Upper lobe of left lung (tissue), 6 donors: ENCODE measurements around the gene PPARD. TPM values are rescaled to one million over a fixed set of nuclear protein-coding genes. Genes with fewer than 3 reads are reported as not detected.
"Not testable (repeated sequence)": the region's sequence is repeated elsewhere in the genome, so short reads cannot be mapped to it uniquely, and the experiment has no call there.

Experiments
- ATAC-seq, 2 donors: fragments of 200-7000 bp; cut with Tn5 transposase; one replicate each; pipeline ENCODE4 v1.9.1; 2022; ENCODE audit warnings: mild to moderate bottlenecking in 2 of 2, moderate library complexity in 2 of 2; ENCODE audit not compliant: low FRiP score in 2 of 2
- DNase-seq, 2 donors: peaks; one replicate each; pipeline ENCODE4 v3.0.0-alpha.2; 2019 to 2020
- H3K27ac ChIP-seq, 4 donors: fragments of 200-600 bp; sonication (generic); one replicate each; pipeline ENCODE4 v1.5.1; 2016 to 2019
- H3K27me3 ChIP-seq, 4 donors: fragments of 200-600 bp; sonication (generic); one replicate each; pipeline ENCODE4 v1.5.1; 2017 to 2019
- H3K36me3 ChIP-seq, 4 donors: fragments of 200-600 bp; sonication (generic); one replicate each; pipeline ENCODE4 v1.5.1; 2016 to 2019
- H3K4me1 ChIP-seq, 4 donors: fragments of 200-600 bp; sonication (generic); one replicate each; pipeline ENCODE4 v1.5.1; 2018 to 2019
- H3K4me3 ChIP-seq, 4 donors: fragments of 200-600 bp; sonication (generic); one replicate each; pipeline ENCODE4 v1.5.1; 2017 to 2019; ENCODE audit warnings: mild to moderate bottlenecking in 2 of 4, moderate library complexity in 1 of 4
- H3K9me3 ChIP-seq, 4 donors: fragments of 200-600 bp; sonication (generic); one replicate each; pipeline ENCODE4 v1.5.1; 2018 to 2019
- EP300 ChIP-seq, 4 donors: sonication (generic); formaldehyde crosslinking; IDR thresholded peaks; one replicate each; pipeline ENCODE4 v1.5.1; 2017; ENCODE audit warnings: antibody characterized with exemption in 4 of 4, control low read depth in 2 of 4
- POLR2A ChIP-seq, 4 donors: fragments of 450-650 bp; IDR thresholded peaks; one replicate each; pipeline ENCODE4 v1.5.1; 2016 to 2017; ENCODE audit warnings: antibody characterized with exemption in 4 of 4, mild to moderate bottlenecking in 2 of 4
- POLR2AphosphoS5 ChIP-seq, 2 donors: sonication (generic); formaldehyde crosslinking; IDR thresholded peaks; one replicate each; pipeline ENCODE4 v1.5.1; 2017; ENCODE audit warnings: antibody characterized with exemption in 2 of 2
- WGBS, 2 donors: methylation state at CpG; one replicate each; pipeline ENCODE4 v1.1.5; 2017 to 2018; 5-methylcytosine and 5-hydroxymethylcytosine counted together
- total RNA-seq, 6 donors: library from RNA; depleted of rRNA in 4 of 6; stranded (reverse); fragments of >200 nt in 4 of 6; gene quantifications; one replicate each; pipeline versions ENCODE4 v1.1.0 to v1.2.1, GENCODE V29; 2016 to 2021
- TF ChIP-seq, protein P1 (sequence below), 6 experiments: fragments of 450-650 bp in 4 of 6; fragments of 200-600 bp in 2 of 6; sonication (generic) in 2 of 6; IDR thresholded peaks; one replicate each; pipeline ENCODE4 v1.5.1; 2016 to 2019; ENCODE audit warnings: antibody characterized with exemption in 6 of 6
- donor health status: DM: no; HTN: no; CAD: no; lungs with moderate emphysema.
- donor health status: DM: no; HTN: yes; CAD: no; lungs with severe emphysema.

The PPARD gene
- total RNA-seq, 6 donors from 2014 or later, result 14.8 to 48.2 (median 31.5) TPM

DNA sequence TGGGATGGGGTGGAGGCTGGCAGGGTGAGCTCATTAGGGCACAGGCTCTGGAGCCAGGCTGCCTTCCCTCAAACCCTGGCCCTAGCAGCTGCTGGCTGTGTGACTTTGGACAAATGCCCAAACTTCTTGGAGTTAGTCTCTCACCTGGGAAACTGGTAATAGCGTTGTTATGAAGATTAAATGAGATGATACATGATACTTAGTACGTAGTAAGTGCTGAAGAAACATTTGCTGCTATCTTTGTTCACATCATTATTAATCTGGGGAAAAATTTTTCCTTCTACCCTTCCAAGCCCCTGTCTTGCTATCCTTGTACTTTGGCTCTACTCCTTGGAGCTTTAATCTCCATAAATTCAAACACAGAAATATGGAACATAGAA, 22.3 kb upstream of the PPARD start:
- no peak overlapping the region for H3K4me3 ChIP-seq
- peaks cover 6 to 18% (median 14%) of the 10 kb centered on the region in 4 donors for H3K4me1 ChIP-seq
- DNase-seq (no peak), ATAC-seq (no peak)
- no peaks in the 10 kb centered on the region for H3K27me3 ChIP-seq
- 97 to 98% methylated on average over 2 of the region's 2 CpGs for WGBS, 2 donors
- TF ChIP-seq POLR2A (IDR thresholded peaks at IDR 0.05), result no peak
- peaks cover 0 to 18% (median 10%) of the 10 kb centered on the region in 4 donors for H3K36me3 ChIP-seq
- no peaks in the 10 kb centered on the region for H3K9me3 ChIP-seq
- H3K27ac ChIP-seq, result no peak overlapping the region

DNA sequence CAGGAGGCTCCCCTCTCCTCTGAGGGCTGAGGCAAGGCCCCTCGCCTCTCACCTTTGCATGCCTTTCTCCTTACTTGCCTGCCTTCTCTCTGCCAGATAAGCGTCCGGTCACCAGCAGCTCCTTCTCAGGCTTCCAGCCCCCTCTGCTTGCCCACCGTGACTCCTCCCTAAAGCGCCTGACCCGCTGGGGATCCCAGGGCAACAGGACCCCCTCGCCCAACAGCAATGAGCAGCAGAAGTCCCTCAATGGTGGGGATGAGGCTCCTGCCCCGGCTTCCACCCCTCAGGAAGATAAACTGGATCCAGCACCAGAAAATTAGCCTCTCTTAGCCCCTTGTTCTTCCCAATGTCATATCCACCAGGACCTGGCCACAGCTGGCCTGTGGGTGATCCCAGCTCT, 21.3 kb upstream of the PPARD start:
- Histone ChIP-seq H3K27me3 (no peaks in the 10 kb centered on the region), H3K4me3 (no peak overlapping the region), H3K9me3 (no peaks in the 10 kb centered on the region), H3K36me3 (peaks cover 0 to 18% (median 10%) of the 10 kb centered on the region in 4 donors), H3K4me1 (peaks cover 6 to 18% (median 14%) of the 10 kb centered on the region in 4 donors), H3K27ac (no peak overlapping the region)
- no peak for DNase-seq
- TF ChIP-seq, protein P1, sequence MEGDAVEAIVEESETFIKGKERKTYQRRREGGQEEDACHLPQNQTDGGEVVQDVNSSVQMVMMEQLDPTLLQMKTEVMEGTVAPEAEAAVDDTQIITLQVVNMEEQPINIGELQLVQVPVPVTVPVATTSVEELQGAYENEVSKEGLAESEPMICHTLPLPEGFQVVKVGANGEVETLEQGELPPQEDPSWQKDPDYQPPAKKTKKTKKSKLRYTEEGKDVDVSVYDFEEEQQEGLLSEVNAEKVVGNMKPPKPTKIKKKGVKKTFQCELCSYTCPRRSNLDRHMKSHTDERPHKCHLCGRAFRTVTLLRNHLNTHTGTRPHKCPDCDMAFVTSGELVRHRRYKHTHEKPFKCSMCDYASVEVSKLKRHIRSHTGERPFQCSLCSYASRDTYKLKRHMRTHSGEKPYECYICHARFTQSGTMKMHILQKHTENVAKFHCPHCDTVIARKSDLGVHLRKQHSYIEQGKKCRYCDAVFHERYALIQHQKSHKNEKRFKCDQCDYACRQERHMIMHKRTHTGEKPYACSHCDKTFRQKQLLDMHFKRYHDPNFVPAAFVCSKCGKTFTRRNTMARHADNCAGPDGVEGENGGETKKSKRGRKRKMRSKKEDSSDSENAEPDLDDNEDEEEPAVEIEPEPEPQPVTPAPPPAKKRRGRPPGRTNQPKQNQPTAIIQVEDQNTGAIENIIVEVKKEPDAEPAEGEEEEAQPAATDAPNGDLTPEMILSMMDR (IDR thresholded peaks at IDR 0.05), result no peak
- TF ChIP-seq POLR2A (IDR thresholded peaks at IDR 0.05) (no peak), EP300 (IDR thresholded peaks at IDR 0.05) (no peak), POLR2AphosphoS5 (IDR thresholded peaks at IDR 0.05) (no peak)
- WGBS, 2 donors, result 92 to 93% methylated on average over 7 to 8 of the region's 8 CpGs
- ATAC-seq, result no peak

DNA sequence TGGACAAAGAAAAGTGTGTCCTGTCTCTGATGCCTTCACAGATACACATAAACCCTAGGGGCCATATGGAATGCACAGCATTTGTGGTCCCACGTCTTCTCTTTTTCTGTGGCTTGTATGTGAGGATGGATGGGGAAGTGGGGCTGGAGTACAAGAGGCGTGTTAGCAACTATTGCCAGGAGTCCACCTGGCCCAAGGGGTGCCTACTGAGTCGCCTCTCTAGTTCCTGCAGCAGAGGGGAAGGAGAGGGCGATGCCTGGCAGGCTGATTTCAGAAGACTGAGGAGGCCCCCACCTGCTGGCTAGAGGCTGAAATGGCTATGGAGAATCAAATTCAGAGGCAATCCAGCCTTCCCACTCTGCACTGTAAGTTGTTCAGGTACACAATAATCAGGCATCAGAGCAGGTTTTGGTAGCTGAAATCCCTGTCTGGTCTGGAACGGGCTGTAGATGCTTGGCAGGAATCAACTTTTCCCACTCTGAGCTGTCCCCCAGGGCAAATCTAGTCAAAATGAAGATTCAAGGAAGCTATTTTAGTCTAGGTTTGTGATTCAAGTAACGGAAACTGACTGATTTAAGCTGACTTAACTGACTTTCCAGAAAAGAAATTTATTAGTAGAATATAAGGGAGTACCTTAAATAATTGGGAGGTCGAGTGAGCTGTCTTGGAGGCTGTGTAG, 14.9 kb upstream of the PPARD start:
- ATAC-seq (peak; percentile 49 to 80), DNase-seq (peak in 1 of 2 donors; percentile 65)
- Histone ChIP-seq H3K9me3 (no peaks in the 10 kb centered on the region), H3K27me3 (no peaks in the 10 kb centered on the region), H3K4me1 (no peaks in the 10 kb centered on the region), H3K27ac (peak overlapping the region in 1 of 4 donors; percentile 7), H3K4me3 (no peak overlapping the region), H3K36me3 (no peaks in the 10 kb centered on the region)
- no peak for TF ChIP-seq POLR2AphosphoS5 (IDR thresholded peaks at IDR 0.05)
- TF ChIP-seq, protein P1 (IDR thresholded peaks at IDR 0.05), result peak; percentile 39 to 68 (median 58)
- WGBS, 2 donors, result 44 to 57% methylated on average over 6 to 7 of the region's 7 CpGs

DNA sequence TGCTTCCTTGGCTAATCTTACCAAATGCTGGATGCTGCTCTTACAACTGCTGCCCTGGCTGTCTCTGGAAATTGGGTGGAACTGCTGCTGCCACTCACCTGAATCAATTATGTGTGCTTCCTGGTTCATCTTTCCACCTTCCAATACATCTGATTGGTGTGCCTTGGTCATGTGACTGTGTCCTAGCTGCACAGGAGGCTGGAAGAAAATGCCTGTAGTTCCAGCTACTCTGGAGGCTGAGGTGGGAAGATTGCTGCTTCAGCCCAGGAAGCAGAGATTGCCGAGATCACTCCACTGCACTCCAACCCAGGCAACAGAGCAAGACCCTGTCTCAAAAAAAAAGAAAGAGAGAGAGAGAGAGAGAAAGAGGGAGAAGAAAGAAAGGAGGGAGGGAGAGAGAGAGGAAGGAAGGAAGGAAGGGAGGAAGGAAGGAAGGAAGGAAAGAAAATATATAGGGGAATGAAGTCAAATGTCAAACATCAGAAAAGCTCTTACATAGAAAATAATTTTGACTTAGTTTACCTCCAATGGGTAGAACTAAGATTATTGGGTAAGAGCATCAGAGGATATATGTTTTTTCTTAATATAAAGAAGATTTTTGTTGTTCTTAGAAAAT, 14.1 kb upstream of the PPARD start:
- ATAC-seq, result no peak
- no peak for DNase-seq
- Histone ChIP-seq H3K27ac (no peak overlapping the region), H3K36me3 (no peaks in the 10 kb centered on the region), H3K4me1 (no peaks in the 10 kb centered on the region), H3K4me3 (no peak overlapping the region), H3K9me3 (no peaks in the 10 kb centered on the region), H3K27me3 (no peaks in the 10 kb centered on the region)
- WGBS, 2 donors, result 97 to 100% methylated on average over 1 of the region's 1 CpG
- TF ChIP-seq, protein P1 (IDR thresholded peaks at IDR 0.05), result no peak

DNA sequence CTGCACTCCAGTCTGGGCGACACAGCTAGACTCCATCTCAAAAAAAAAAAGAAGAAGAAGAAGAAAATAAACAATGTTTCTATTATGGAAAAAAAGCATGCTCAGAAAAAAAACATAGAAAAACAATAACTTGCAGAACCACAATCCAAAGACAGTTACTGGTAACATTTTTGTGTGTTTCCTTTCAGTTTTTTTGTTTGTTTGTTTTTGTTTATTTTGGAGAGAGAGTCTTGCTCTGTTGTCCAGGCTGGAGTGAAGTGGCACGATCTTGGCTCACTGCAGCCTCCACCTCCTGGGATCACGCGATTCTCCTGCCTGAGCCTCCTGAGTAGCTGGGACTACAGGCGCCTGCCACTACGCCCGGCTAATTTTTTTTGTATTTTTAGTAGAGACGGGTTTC, 13.4 kb upstream of the PPARD start:
- H3K4me1 ChIP-seq, H3K9me3 ChIP-seq, ATAC-seq, H3K27me3 ChIP-seq, DNase-seq, H3K4me3 ChIP-seq, H3K36me3 ChIP-seq, H3K27ac ChIP-seq: not testable (repeated sequence)
- 92 to 93% methylated on average over 8 of the region's 8 CpGs for WGBS, 2 donors

DNA sequence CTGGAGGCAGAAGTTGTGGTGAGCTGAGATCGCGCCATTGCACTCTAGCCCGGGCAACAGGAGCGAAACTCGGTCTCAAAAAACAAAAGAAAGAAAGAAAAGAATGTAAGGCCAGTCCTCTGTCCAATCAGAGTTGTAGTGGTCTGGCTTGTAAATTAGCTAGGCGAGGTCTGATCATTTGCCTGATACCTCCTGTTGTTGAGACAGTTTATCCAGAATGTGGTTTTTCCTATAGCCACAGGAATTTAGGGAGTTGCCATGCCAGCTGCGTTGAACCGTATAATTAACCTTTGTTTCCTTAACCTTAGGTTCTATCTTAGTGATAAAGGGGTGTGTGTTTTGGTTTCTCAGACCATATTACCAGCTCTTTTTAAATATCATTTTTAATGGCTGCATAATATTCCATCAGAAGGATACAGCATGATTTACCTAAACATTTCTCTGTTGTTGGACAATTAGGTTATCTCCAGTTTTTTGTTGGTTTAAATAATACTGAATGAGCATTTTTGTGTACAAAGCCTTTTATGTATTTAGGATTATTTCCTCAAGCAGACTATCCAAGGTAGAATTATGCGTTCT, 11.7 kb upstream of the PPARD start:
- H3K36me3 ChIP-seq, result no peaks in the 10 kb centered on the region
- TF ChIP-seq, protein P1 (IDR thresholded peaks at IDR 0.05), result no peak
- TF ChIP-seq POLR2AphosphoS5 (IDR thresholded peaks at IDR 0.05) (no peak), POLR2A (IDR thresholded peaks at IDR 0.05) (no peak), EP300 (IDR thresholded peaks at IDR 0.05) (no peak)
- no peaks in the 10 kb centered on the region for H3K27me3 ChIP-seq
- H3K4me1 ChIP-seq, result no peaks in the 10 kb centered on the region
- no peak overlapping the region for H3K4me3 ChIP-seq
- H3K9me3 ChIP-seq, result no peaks in the 10 kb centered on the region
- ATAC-seq, result no peak
- H3K27ac ChIP-seq, result no peak overlapping the region
- 95 to 98% methylated on average over 9 of the region's 9 CpGs for WGBS, 2 donors
- no peak for DNase-seq
